Liver (tissue), 9 donors: ENCODE measurements around the gene RNGTT. TPM values are rescaled to one million over a fixed set of nuclear protein-coding genes. Genes with fewer than 3 reads are reported as not detected.

Source experiments
- DNase-seq: peaks from one replicate; pipeline ENCODE4 v3.0.0-alpha.2; 2017; ENCODE audit warnings: low spot score
- H3K27ac ChIP-seq, 2 donors: one replicate each; pipeline ENCODE4 v1.7.0; 2013; ENCODE audit warnings: inconsistent platforms in 2 of 2, low read length in 2 of 2, control low read depth in 1 of 2, low read depth in 1 of 2, mild to moderate bottlenecking in 1 of 2
- H3K27me3 ChIP-seq, 4 donors: one replicate each; pipeline versions ENCODE4 v1.6.1 to v1.7.0; 2013; ENCODE audit warnings: low read length in 3 of 4, inconsistent platforms in 1 of 4, mild to moderate bottlenecking in 1 of 4, moderate library complexity in 1 of 4; ENCODE audit not compliant: control insufficient read depth in 4 of 4, insufficient read depth in 4 of 4
- H3K36me3 ChIP-seq, 4 donors: one replicate each; pipeline versions ENCODE4 v1.6.1 to v1.7.0; 2013; ENCODE audit warnings: low read length in 3 of 4, mild to moderate bottlenecking in 3 of 4, low read depth in 1 of 4, moderate library complexity in 1 of 4; ENCODE audit not compliant: control insufficient read depth in 4 of 4, insufficient read depth in 3 of 4
- H3K4me1 ChIP-seq, 4 donors: one replicate each; pipeline versions ENCODE4 v1.6.1 to v1.7.0; 2013; ENCODE audit warnings: low read length in 3 of 4, mild to moderate bottlenecking in 3 of 4, moderate library complexity in 1 of 4; ENCODE audit not compliant: control insufficient read depth in 4 of 4, insufficient read depth in 4 of 4
- H3K4me3 ChIP-seq, 3 donors: one replicate each; pipeline versions ENCODE4 v1.6.1 to v1.7.0; 2013; ENCODE audit warnings: low read length in 3 of 3, control low read depth in 1 of 3, low read depth in 1 of 3, mild to moderate bottlenecking in 1 of 3
- H3K9ac ChIP-seq, 2 donors: one replicate each; pipeline ENCODE4 v1.7.0; 2013; ENCODE audit warnings: low read length in 2 of 2, mild to moderate bottlenecking in 2 of 2, moderate library complexity in 2 of 2, control low read depth in 1 of 2, low read depth in 1 of 2
- H3K9me3 ChIP-seq, 4 donors: one replicate each; pipeline versions ENCODE4 v1.6.1 to v1.7.0; 2013; ENCODE audit warnings: low read length in 3 of 4; ENCODE audit not compliant: control insufficient read depth in 4 of 4
- ATF3 ChIP-seq: IDR thresholded peaks from 2 replicates; pipeline ENCODE4 v1.6.1; 2016; ENCODE audit warnings: antibody characterized with exemption
- CTCF ChIP-seq: fragments of 150-350 bp; IDR thresholded peaks from 2 replicates; pipeline ENCODE4 v1.5.1; 2017; ENCODE audit warnings: improper control_type of control experiment, low read depth, low read length; ENCODE audit not compliant: missing input control
- EGR1 ChIP-seq, 2 donors: IDR thresholded peaks; 2 replicates each; pipeline ENCODE4 v1.6.1; 2016 to 2018; ENCODE audit warnings: antibody characterized with exemption in 2 of 2, low read depth in 2 of 2
- FOXA1 ChIP-seq: IDR thresholded peaks from 2 replicates; pipeline ENCODE4 v1.6.1; 2016; ENCODE audit warnings: antibody characterized with exemption
- FOXA2 ChIP-seq: IDR thresholded peaks from 2 replicates; pipeline ENCODE4 v1.6.1; 2016; ENCODE audit warnings: antibody characterized with exemption
- GABPA ChIP-seq, 2 donors: IDR thresholded peaks in 1 of 2; conservative IDR thresholded peaks in 1 of 2; 2 replicates each; pipeline ENCODE4 v1.6.1; 2016; ENCODE audit warnings: antibody characterized with exemption in 2 of 2, mild to moderate bottlenecking in 1 of 2, moderate library complexity in 1 of 2
- HNF4A ChIP-seq, 2 donors: conservative IDR thresholded peaks; 2 replicates each; pipeline ENCODE4 v1.6.1; 2016; ENCODE audit warnings: antibody characterized with exemption in 2 of 2, mild to moderate bottlenecking in 2 of 2
- HNF4G ChIP-seq: IDR thresholded peaks from 2 replicates; pipeline ENCODE4 v1.6.1; 2016; ENCODE audit warnings: antibody characterized with exemption
- MAX ChIP-seq: IDR thresholded peaks from 2 replicates; pipeline ENCODE4 v1.6.1; 2016; ENCODE audit warnings: antibody characterized with exemption
- NR2F2 ChIP-seq: IDR thresholded peaks from 2 replicates; pipeline ENCODE4 v1.6.1; 2016; ENCODE audit warnings: antibody characterized with exemption
- RAD21 ChIP-seq, 2 donors: IDR thresholded peaks; 2 replicates each; pipeline ENCODE4 v1.6.1; 2016; ENCODE audit warnings: antibody characterized with exemption in 2 of 2, mild to moderate bottlenecking in 2 of 2
- REST ChIP-seq: IDR thresholded peaks from 2 replicates; pipeline ENCODE4 v1.6.1; 2016; ENCODE audit warnings: antibody characterized with exemption, mild to moderate bottlenecking
- RXRA ChIP-seq, 2 donors: IDR thresholded peaks; 2 replicates each; pipeline ENCODE4 v1.6.1; 2017 to 2018; ENCODE audit warnings: antibody characterized with exemption in 2 of 2, mild to moderate bottlenecking in 1 of 2
- TAF1 ChIP-seq: conservative IDR thresholded peaks from 2 replicates; pipeline ENCODE4 v1.6.1; 2016; ENCODE audit warnings: antibody characterized with exemption, mild to moderate bottlenecking
- YY1 ChIP-seq: IDR thresholded peaks from 2 replicates; pipeline ENCODE4 v1.6.1; 2016; ENCODE audit warnings: antibody characterized with exemption, mild to moderate bottlenecking
- ZBTB33 ChIP-seq: IDR thresholded peaks from 2 replicates; pipeline ENCODE4 v1.6.1; 2016; ENCODE audit warnings: antibody characterized with exemption
- WGBS: extraction: QIAGEN DNeasy Blood & Tissue Kit; methylation state at CpG from one replicate; pipeline ENCODE4 v1.1.7; 2013; 5-methylcytosine and 5-hydroxymethylcytosine counted together
- polyA plus RNA-seq, 2 donors: library from polyadenylated mRNA; stranded (reverse) in 1 of 2; unstranded in 1 of 2; fragments of 200-250 nt in 1 of 2; fragments of >200 nt in 1 of 2; fragmentation: Nextera tagmentation in 1 of 2; extraction: Ambion mirVana in 1 of 2; gene quantifications; one replicate each; pipeline versions ENCODE4 v1.2.1 to v1.2.3, GENCODE V29; 2013 to 2015
- total RNA-seq, 2 donors: library from RNA; depleted of rRNA; stranded (reverse); fragments of >200 nt; gene quantifications; one replicate each; pipeline ENCODE4 v1.2.3, GENCODE V29; 2014
- donor health status: healthy.
- donor health status: healthy.
- donor health status: healthy.
- donor health status: healthy.
- donor health status: healthy.

RNGTT gene
- total and polyA plus RNA-seq, 4 donors: 4.1 to 20.8 (median 7.2) TPM

GRCh38 chr6:89007209-89008000 is 44.0 kb upstream of the RNGTT start:
- no peaks in the 10 kb centered on the region for H3K9me3 ChIP-seq
- TF ChIP-seq NR2F2 (no peak), CTCF (no peak), MAX (no peak), TAF1 (no peak), ZBTB33 (no peak), FOXA1 (no peak), GABPA (IDR thresholded peaks at IDR 0.05 in 1 of 2, conservative IDR thresholded peaks at IDR 0.05 in 1 of 2) (no peak), RAD21 (IDR thresholded peaks at IDR 0.05) (no peak), ATF3 (no peak), HNF4G (no peak), REST (no peak), YY1 (no peak), HNF4A (conservative IDR thresholded peaks at IDR 0.05) (no peak), FOXA2 (no peak), RXRA (IDR thresholded peaks at IDR 0.05) (no peak), EGR1 (IDR thresholded peaks at IDR 0.05; ENCODE audit: low read depth in 2 of 2) (no peak)
- no peak overlapping the region for H3K9ac ChIP-seq
- WGBS: 72% methylated on average over 15 of the region's 15 CpGs
- H3K36me3 ChIP-seq: no peaks in the 10 kb centered on the region
- H3K4me3 ChIP-seq: no peak overlapping the region
- H3K27ac ChIP-seq: no peak overlapping the region
- peaks cover 0 to 7% (median 2%) of the 10 kb centered on the region in 4 donors for H3K4me1 ChIP-seq
- no peaks in the 10 kb centered on the region for H3K27me3 ChIP-seq
- no peak for DNase-seq
